Measurements from ENCODE around the gene ELFN2. TPM values are rescaled to one million over a fixed set of nuclear protein-coding genes. Genes with fewer than 3 reads are reported as not detected.

ELFN2 gene
- total RNA-seq, 1 donor: under 0.01 TPM

DNA sequence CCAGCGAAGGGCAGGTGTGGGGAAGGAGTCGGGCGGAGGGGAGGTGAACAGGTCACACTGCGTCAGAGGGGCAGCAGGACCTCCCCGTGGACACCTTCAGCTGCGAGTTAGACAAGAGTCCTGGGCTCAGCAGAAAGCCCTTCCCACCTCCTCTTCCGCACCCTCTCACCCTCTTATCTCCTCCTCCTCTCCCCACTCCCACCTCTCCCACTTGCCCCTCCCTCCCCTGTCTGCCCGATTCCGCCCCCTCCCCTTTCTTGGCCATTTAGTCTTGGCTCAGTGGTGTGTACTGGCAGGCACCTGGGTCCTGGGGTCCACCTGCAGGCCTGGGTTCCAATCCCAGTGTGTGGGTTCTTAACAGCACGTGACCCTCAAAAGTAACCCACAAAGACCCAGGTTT, 107.8 kb downstream of the ELFN2 start:
- Histone ChIP-seq H3K27ac (ENCODE audit: low read depth, low read length) (no peak overlapping the region), H4K20me1 (ENCODE audit: insufficient read depth, low read length) (no peaks in the 10 kb centered on the region), H3K9me3 (ENCODE audit: low read depth, low read length) (no peaks in the 10 kb centered on the region), H3K4me2 (ENCODE audit: insufficient read depth, low read length) (no peak overlapping the region), H3K36me3 (ENCODE audit: insufficient read depth, low read length) (no peaks in the 10 kb centered on the region), H2AFZ (ENCODE audit: low read length) (no peak overlapping the region), H3K79me2 (ENCODE audit: insufficient read depth, low read length) (no peaks in the 10 kb centered on the region), H3K4me3 (ENCODE audit: insufficient read depth, low read length) (no peak overlapping the region), H3K27me3 (ENCODE audit: insufficient read depth, low read length) (peaks cover 25% of the 10 kb centered on the region), H3K4me1 (ENCODE audit: insufficient read depth, low read length) (peaks cover 14% of the 10 kb centered on the region)
- TF ChIP-seq, protein P1, sequence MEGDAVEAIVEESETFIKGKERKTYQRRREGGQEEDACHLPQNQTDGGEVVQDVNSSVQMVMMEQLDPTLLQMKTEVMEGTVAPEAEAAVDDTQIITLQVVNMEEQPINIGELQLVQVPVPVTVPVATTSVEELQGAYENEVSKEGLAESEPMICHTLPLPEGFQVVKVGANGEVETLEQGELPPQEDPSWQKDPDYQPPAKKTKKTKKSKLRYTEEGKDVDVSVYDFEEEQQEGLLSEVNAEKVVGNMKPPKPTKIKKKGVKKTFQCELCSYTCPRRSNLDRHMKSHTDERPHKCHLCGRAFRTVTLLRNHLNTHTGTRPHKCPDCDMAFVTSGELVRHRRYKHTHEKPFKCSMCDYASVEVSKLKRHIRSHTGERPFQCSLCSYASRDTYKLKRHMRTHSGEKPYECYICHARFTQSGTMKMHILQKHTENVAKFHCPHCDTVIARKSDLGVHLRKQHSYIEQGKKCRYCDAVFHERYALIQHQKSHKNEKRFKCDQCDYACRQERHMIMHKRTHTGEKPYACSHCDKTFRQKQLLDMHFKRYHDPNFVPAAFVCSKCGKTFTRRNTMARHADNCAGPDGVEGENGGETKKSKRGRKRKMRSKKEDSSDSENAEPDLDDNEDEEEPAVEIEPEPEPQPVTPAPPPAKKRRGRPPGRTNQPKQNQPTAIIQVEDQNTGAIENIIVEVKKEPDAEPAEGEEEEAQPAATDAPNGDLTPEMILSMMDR (IDR thresholded peaks at IDR 0.05; ENCODE audit: extremely low read depth, low read depth, low read length): no peak
- DNase-seq (ENCODE audit: insufficient read length, low spot score, missing footprints): no peak

GRCh38 chr22:37318364-37319109, 108.7 kb downstream of the ELFN2 start:
- H3K4me3 ChIP-seq (ENCODE audit: insufficient read depth, low read length): no peak overlapping the region
- TF ChIP-seq, protein P1 (IDR thresholded peaks at IDR 0.05; ENCODE audit: extremely low read depth, low read depth, low read length): no peak
- DNase-seq (ENCODE audit: insufficient read length, low spot score, missing footprints): peak; percentile 87
- H3K36me3 ChIP-seq (ENCODE audit: insufficient read depth, low read length): no peaks in the 10 kb centered on the region
- peaks cover 23% of the 10 kb centered on the region for H3K4me1 ChIP-seq (ENCODE audit: insufficient read depth, low read length)
- no peak overlapping the region for H3K4me2 ChIP-seq (ENCODE audit: insufficient read depth, low read length)
- no peak overlapping the region for H3K27ac ChIP-seq (ENCODE audit: low read depth, low read length)
- no peaks in the 10 kb centered on the region for H3K9me3 ChIP-seq (ENCODE audit: low read depth, low read length)
- H3K79me2 ChIP-seq (ENCODE audit: insufficient read depth, low read length): no peaks in the 10 kb centered on the region
- no peaks in the 10 kb centered on the region for H4K20me1 ChIP-seq (ENCODE audit: insufficient read depth, low read length)
- H3K27me3 ChIP-seq (ENCODE audit: insufficient read depth, low read length): peaks cover 16% of the 10 kb centered on the region
- no peak overlapping the region for H2AFZ ChIP-seq (ENCODE audit: low read length)

Other genes with a start within 250 kb of the ELFN2 start
- 11.9 and 18.3 TPM in 2 replicates for gene C1QTNF6, start 239.2 kb downstream of the ELFN2 start, total RNA-seq
- not detected in 2 replicates for gene SSTR3, start 215.0 kb downstream of the ELFN2 start, total RNA-seq
- 13.6 and 14.5 TPM in 2 replicates for gene RAC2, start 183.2 kb downstream of the ELFN2 start, total RNA-seq
- 0.59 and 0.72 TPM in 2 replicates for gene CYTH4, start 145.0 kb downstream of the ELFN2 start, total RNA-seq
- 0.29 and 0.72 TPM in 2 replicates for gene MFNG, start 58.9 kb upstream of the ELFN2 start, total RNA-seq
- 11.9 and 12.7 TPM in 2 replicates for gene CARD10, start 91.9 kb upstream of the ELFN2 start, total RNA-seq
- gene CDC42EP1, start 133.0 kb upstream of the ELFN2 start, total RNA-seq: 28.6 and 35.5 TPM in 2 replicates
- not detected in 2 replicates for gene LGALS2, start 152.6 kb upstream of the ELFN2 start, total RNA-seq
- gene GGA1, start 181.4 kb upstream of the ELFN2 start, total RNA-seq: 36.2 and 38.6 TPM in 2 replicates
- gene SH3BP1, start 212.2 kb upstream of the ELFN2 start, total RNA-seq: 4.1 and 4.7 TPM in 2 replicates
- 5.0 and 5.8 TPM in 2 replicates for gene PDXP, start 231.2 kb upstream of the ELFN2 start, total RNA-seq
- 3,004 and 3,217 TPM in 2 replicates for gene LGALS1, start 248.2 kb upstream of the ELFN2 start, total RNA-seq